IMR-90 (cell line): Measurements from ENCODE around the gene PALS1. TPM values are rescaled to one million over a fixed set of nuclear protein-coding genes. Genes with fewer than 3 reads are reported as not detected.

Source experiments
- ATAC-seq: fragments of 200-7000 bp; cut with Tn5 transposase; 2 replicates; pipeline ENCODE4 v1.9.1; 2020; ENCODE audit warnings: low read depth, mild to moderate bottlenecking, moderate library complexity
- BruUV-seq: library from RNA; stranded (reverse); fragments of 400-500 nt; replicated peaks from 2 replicates; lab custom pipeline; 2021; lab: Mats Ljungman, UMichigan
- CTCF ChIA-PET: fragments of 300-600 bp; formaldehyde crosslinking; extraction: SDS; loops from one replicate; lab custom pipeline; 2021; ENCODE audit warnings: antibody characterized with exemption; lab: Yijun Ruan, JAX
- POLR2A ChIA-PET: fragments of 300-600 bp; sonication (Branson Sonifier 250); formaldehyde crosslinking; loops from one replicate; lab custom pipeline; 2022; ENCODE audit warnings: antibody characterized with exemption; ENCODE audit not compliant: unreplicated experiment; lab: Charles Lee
- DNase-seq: peaks from one replicate; pipeline ENCODE4 v3.0.0; 2013
- H2AFZ ChIP-seq: replicated peaks from 2 replicates; pipeline ENCODE3; 2013; ENCODE audit warnings: low read length, mild to moderate bottlenecking; ENCODE audit not compliant: poor library complexity
- H2AK5ac ChIP-seq: 2 replicates; pipeline ENCODE4 v1.6.1; 2013; ENCODE audit warnings: low read depth, low read length, inconsistent platforms
- H2AK9ac ChIP-seq: replicated peaks from 2 replicates; pipeline ENCODE3; 2013; ENCODE audit warnings: mild to moderate bottlenecking, low read depth, low read length, moderate library complexity; ENCODE audit not compliant: poor library complexity
- H2BK120ac ChIP-seq: 2 replicates; pipeline ENCODE4 v1.6.1; 2013; ENCODE audit warnings: low read depth, low read length, inconsistent platforms
- H2BK15ac ChIP-seq: 3 replicates; pipeline ENCODE4 v1.6.1; 2013; ENCODE audit warnings: low read depth, low read length, inconsistent platforms
- H2BK20ac ChIP-seq: 2 replicates; pipeline ENCODE4 v1.6.1; 2013; ENCODE audit warnings: low read depth, mild to moderate bottlenecking, inconsistent platforms, low read length, moderate library complexity
- H2BK5ac ChIP-seq: 2 replicates; pipeline ENCODE4 v1.6.1; 2013; ENCODE audit warnings: mild to moderate bottlenecking, low read depth, low read length, inconsistent platforms; ENCODE audit not compliant: poor library complexity, severe bottlenecking
- H3K14ac ChIP-seq: replicated peaks from 2 replicates; pipeline ENCODE4 v1.6.1; 2013; ENCODE audit warnings: low read depth, low read length, inconsistent platforms
- H3K18ac ChIP-seq: 2 replicates; pipeline ENCODE4 v1.6.1; 2013; ENCODE audit warnings: low read depth, low read length, control low read depth
- H3K23ac ChIP-seq: 2 replicates; pipeline ENCODE4 v1.6.1; 2013; ENCODE audit warnings: low read depth, low read length, inconsistent platforms
- H3K27ac ChIP-seq: 2 replicates; pipeline ENCODE4 v1.5.1; 2013; ENCODE audit warnings: mild to moderate bottlenecking, control low read depth, low read length; ENCODE audit not compliant: insufficient read depth
- H3K27me3 ChIP-seq: 2 replicates; pipeline ENCODE4 v1.6.1; 2013; ENCODE audit warnings: low read length; ENCODE audit not compliant: control insufficient read depth, insufficient read depth
- H3K36me3 ChIP-seq: 2 replicates; pipeline ENCODE4 v1.6.1; 2013; ENCODE audit warnings: low read length, mixed read lengths; ENCODE audit not compliant: control insufficient read depth, insufficient read depth
- H3K4ac ChIP-seq: 2 replicates; pipeline ENCODE4 v1.6.1; 2013; ENCODE audit warnings: low read depth, low read length, inconsistent platforms
- H3K4me1 ChIP-seq: 2 replicates; pipeline ENCODE4 v1.6.1; 2013; ENCODE audit warnings: low read length, mixed read lengths; ENCODE audit not compliant: control insufficient read depth, insufficient read depth
- H3K4me2 ChIP-seq: 2 replicates; pipeline ENCODE4 v1.6.1; 2013; ENCODE audit warnings: low read depth, mild to moderate bottlenecking, control low read depth, low read length, moderate library complexity
- H3K4me3 ChIP-seq: 2 replicates; pipeline ENCODE4 v1.5.1; 2013; ENCODE audit warnings: low read depth, mild to moderate bottlenecking, control low read depth, low read length, moderate library complexity; ENCODE audit not compliant: insufficient read depth
- H3K56ac ChIP-seq: 2 replicates; pipeline ENCODE4 v1.6.1; 2013; ENCODE audit warnings: low read length, inconsistent platforms; ENCODE audit not compliant: insufficient read depth; ENCODE audit errors: extremely low read depth
- H3K79me1 ChIP-seq, 2 experiments: 2 replicates each; pipeline ENCODE4 v1.6.1; 2013; ENCODE audit warnings: low read length in 2 of 2, inconsistent platforms in 1 of 2, low read depth in 1 of 2
- H3K9ac ChIP-seq: 2 replicates; pipeline ENCODE4 v1.6.1; 2013; ENCODE audit warnings: low read depth, low read length, control low read depth
- H3K9me1 ChIP-seq: 2 replicates; pipeline ENCODE4 v1.6.1; 2013; ENCODE audit warnings: low read length, inconsistent platforms; ENCODE audit not compliant: insufficient read depth
- H3K9me3 ChIP-seq: 2 replicates; pipeline ENCODE4 v1.6.1; 2013; ENCODE audit warnings: low read length; ENCODE audit not compliant: control insufficient read depth, insufficient read depth
- H4K20me1 ChIP-seq: 2 replicates; pipeline ENCODE4 v1.6.1; 2013; ENCODE audit warnings: low read length, inconsistent platforms; ENCODE audit not compliant: insufficient read depth
- H4K5ac ChIP-seq: 2 replicates; pipeline ENCODE4 v1.6.1; 2013; ENCODE audit warnings: mild to moderate bottlenecking, low read depth, low read length, control low read depth
- H4K8ac ChIP-seq, 2 experiments: 2 replicates each; pipeline ENCODE4 v1.6.1; 2013; ENCODE audit warnings: low read depth in 2 of 2, low read length in 2 of 2, control low read depth in 1 of 2, inconsistent platforms in 1 of 2
- H4K91ac ChIP-seq: 2 replicates; pipeline ENCODE4 v1.6.1; 2013; ENCODE audit warnings: low read depth, low read length, inconsistent platforms; ENCODE audit not compliant: insufficient read depth
- BHLHE40 ChIP-seq: fragments of 150-350 bp; IDR thresholded peaks from 2 replicates; pipeline ENCODE4 v1.6.1; 2016; ENCODE audit warnings: mild to moderate bottlenecking, low read depth, low read length
- CEBPB ChIP-seq: IDR thresholded peaks from 2 replicates; pipeline ENCODE4 v1.6.1; 2012; ENCODE audit warnings: low read depth, low read length, improper control_type of control experiment
- CHD1 ChIP-seq: IDR thresholded peaks from 2 replicates; pipeline ENCODE4 v1.6.1; 2012; ENCODE audit warnings: low read depth, low read length, improper control_type of control experiment
- FOS ChIP-seq: fragments of 150-350 bp; IDR thresholded peaks from 2 replicates; pipeline ENCODE4 v1.6.1; 2016; ENCODE audit warnings: low read depth, low read length
- MAFK ChIP-seq: IDR thresholded peaks from 2 replicates; pipeline ENCODE4 v1.6.1; 2012; ENCODE audit warnings: low read depth, low read length, improper control_type of control experiment
- MAZ ChIP-seq: IDR thresholded peaks from 2 replicates; pipeline ENCODE4 v1.6.1; 2012; ENCODE audit warnings: low read depth, mild to moderate bottlenecking, low read length, improper control_type of control experiment, moderate library complexity, borderline replicate concordance
- MXI1 ChIP-seq: IDR thresholded peaks from 2 replicates; pipeline ENCODE4 v1.6.1; 2012; ENCODE audit warnings: low read depth, mild to moderate bottlenecking, low read length, moderate library complexity, borderline replicate concordance
- NFE2L2 ChIP-seq: fragments of 150-350 bp; IDR thresholded peaks from 2 replicates; pipeline ENCODE4 v1.6.1; 2016; ENCODE audit warnings: low read depth, mild to moderate bottlenecking, low read length
- POLR2A ChIP-seq: IDR thresholded peaks from 2 replicates; pipeline ENCODE4 v1.6.1; 2012; ENCODE audit warnings: mild to moderate bottlenecking, low read depth, low read length
- RAD21 ChIP-seq: IDR thresholded peaks from 2 replicates; pipeline ENCODE4 v1.6.1; 2012; ENCODE audit warnings: low read length, improper control_type of control experiment
- RFX5 ChIP-seq: IDR thresholded peaks from 2 replicates; pipeline ENCODE4 v1.8.0; 2012; ENCODE audit warnings: low read depth, mild to moderate bottlenecking, low read length, moderate library complexity
- SMC3 ChIP-seq: fragments of 150-350 bp; IDR thresholded peaks from 2 replicates; pipeline ENCODE4 v1.6.1; 2016; ENCODE audit warnings: low read depth, mild to moderate bottlenecking, antibody characterized with exemption, low read length, moderate library complexity
- WGBS, 2 experiments: methylation state at CpG; one replicate each; pipeline versions ENCODE4 v1.1.5 to v1.1.7; 2013; ENCODE audit warnings: missing lambda C conversion rate in 2 of 2; ENCODE audit not compliant: insufficient read length in 1 of 2; ENCODE audit errors: extremely low coverage in 2 of 2; 5-methylcytosine and 5-hydroxymethylcytosine counted together
- dilution Hi-C: fragments of 300-500 bp; cut with HindIII; formaldehyde crosslinking; loops from one replicate; pipeline ENCODE4 v1.14.3; 2018; ENCODE audit warnings: low sequenced_read_pairs; ENCODE audit not compliant: unreplicated experiment
- in situ Hi-C: fragments of 300-500 bp; cut with MboI; formaldehyde crosslinking; loops from 3 replicates; pipeline ENCODE4 v1.14.3; 2019; ENCODE audit warnings: low sequenced_read_pairs, inconsistent platforms, mixed read lengths
- intact Hi-C: fragments of 100-400 bp; cut with micrococcal nuclease; formaldehyde crosslinking; loops from 2 replicates; pipeline ENCODE4 v1.10.0; 2022
- polyA plus RNA-seq, 3 experiments: library from polyadenylated mRNA; depleted of rRNA; stranded (reverse); fragments of >200 nt; gene quantifications; 2 replicates each; pipeline ENCODE4 v1.2.3, GENCODE V29; 2012; ENCODE audit warnings: low replicate concordance in 1 of 3
- total RNA-seq: library from RNA; depleted of rRNA; stranded (reverse); fragments of >200 nt; gene quantifications from 2 replicates; pipeline ENCODE4 v1.2.3, GENCODE V29; 2012
- TF ChIP-seq, protein P1 (sequence below): conservative IDR thresholded peaks from 2 replicates; pipeline ENCODE4 v1.5.1; 2012; ENCODE audit warnings: mild to moderate bottlenecking, low read depth, low read length, improper control_type of control experiment
- TF ChIP-seq, protein P2 (sequence below): fragments of 150-350 bp; IDR thresholded peaks from 2 replicates; pipeline ENCODE4 v1.6.1; 2017; ENCODE audit warnings: mild to moderate bottlenecking, antibody characterized with exemption, low read length, low read depth
- TF ChIP-seq, protein P3 (sequence below): fragments of 150-350 bp; IDR thresholded peaks from 2 replicates; pipeline ENCODE4 v1.6.1; 2016; ENCODE audit warnings: low read depth, mild to moderate bottlenecking, low read length, moderate library complexity, borderline replicate concordance

PALS1 gene
- total and polyA plus RNA-seq, 2 of the 4 experiments (the other 2 are of a cell fraction): 17.7 to 40.1 TPM

DNA sequence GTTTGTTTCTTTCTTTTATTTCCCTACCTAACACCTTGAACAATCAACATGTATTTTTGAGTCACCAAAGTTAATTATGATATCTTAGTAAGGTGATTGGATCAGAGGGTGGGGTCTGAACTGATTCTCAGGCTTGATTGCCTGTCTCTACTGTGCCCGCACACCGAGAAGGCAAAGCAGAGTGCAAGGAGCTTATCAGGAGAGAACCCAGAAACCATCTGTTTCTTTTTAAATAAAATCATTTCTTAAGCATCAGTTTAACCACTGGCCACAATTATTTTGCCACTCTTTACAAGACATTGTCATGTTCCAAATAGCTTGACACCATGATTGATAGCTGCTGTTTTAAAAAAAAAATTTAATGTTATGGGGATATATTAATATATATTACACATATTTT lies 48.9 kb upstream of the PALS1 start:
- Histone ChIP-seq H4K5ac (no peak overlapping the region), H2AFZ (no peak overlapping the region), H3K56ac (no peak overlapping the region), H2BK5ac (no peak overlapping the region), H3K9me1 (peaks cover 6% of the 10 kb centered on the region), H2BK20ac (no peak overlapping the region), H3K23ac (no peak overlapping the region), H2AK5ac (no peak overlapping the region), H3K4ac (no peak overlapping the region), H4K8ac (no peak overlapping the region; a peak in 1 of 4 replicates), H3K9me3 (no peaks in the 10 kb centered on the region), H2BK15ac (no peak overlapping the region), H3K79me1 (no peaks in the 10 kb centered on the region), H3K4me3 (no peak overlapping the region), H3K9ac (no peak overlapping the region), H3K14ac (no peak overlapping the region), H2BK120ac (no peak overlapping the region), H4K91ac (no peak overlapping the region), H3K4me2 (no peak overlapping the region), H3K27ac (no peak overlapping the region), H3K36me3 (no peaks in the 10 kb centered on the region), H4K20me1 (no peaks in the 10 kb centered on the region), H3K27me3 (no peaks in the 10 kb centered on the region), H3K18ac (no peak overlapping the region), H2AK9ac (no peak overlapping the region), H3K4me1 (peaks cover 5% of the 10 kb centered on the region)
- WGBS, 2 experiments: 40% methylated on average over 1 of the region's 2 CpGs; no CpG with 5 or more reads in 1 of the 2 experiments
- no peak for TF ChIP-seq NFE2L2
- no peak for TF ChIP-seq CHD1
- no peak for TF ChIP-seq POLR2A
- no peak for TF ChIP-seq MAZ
- TF ChIP-seq, protein P1, sequence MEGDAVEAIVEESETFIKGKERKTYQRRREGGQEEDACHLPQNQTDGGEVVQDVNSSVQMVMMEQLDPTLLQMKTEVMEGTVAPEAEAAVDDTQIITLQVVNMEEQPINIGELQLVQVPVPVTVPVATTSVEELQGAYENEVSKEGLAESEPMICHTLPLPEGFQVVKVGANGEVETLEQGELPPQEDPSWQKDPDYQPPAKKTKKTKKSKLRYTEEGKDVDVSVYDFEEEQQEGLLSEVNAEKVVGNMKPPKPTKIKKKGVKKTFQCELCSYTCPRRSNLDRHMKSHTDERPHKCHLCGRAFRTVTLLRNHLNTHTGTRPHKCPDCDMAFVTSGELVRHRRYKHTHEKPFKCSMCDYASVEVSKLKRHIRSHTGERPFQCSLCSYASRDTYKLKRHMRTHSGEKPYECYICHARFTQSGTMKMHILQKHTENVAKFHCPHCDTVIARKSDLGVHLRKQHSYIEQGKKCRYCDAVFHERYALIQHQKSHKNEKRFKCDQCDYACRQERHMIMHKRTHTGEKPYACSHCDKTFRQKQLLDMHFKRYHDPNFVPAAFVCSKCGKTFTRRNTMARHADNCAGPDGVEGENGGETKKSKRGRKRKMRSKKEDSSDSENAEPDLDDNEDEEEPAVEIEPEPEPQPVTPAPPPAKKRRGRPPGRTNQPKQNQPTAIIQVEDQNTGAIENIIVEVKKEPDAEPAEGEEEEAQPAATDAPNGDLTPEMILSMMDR: no peak
- TF ChIP-seq MXI1: no peak
- TF ChIP-seq MAFK: no peak
- TF ChIP-seq, protein P2, sequence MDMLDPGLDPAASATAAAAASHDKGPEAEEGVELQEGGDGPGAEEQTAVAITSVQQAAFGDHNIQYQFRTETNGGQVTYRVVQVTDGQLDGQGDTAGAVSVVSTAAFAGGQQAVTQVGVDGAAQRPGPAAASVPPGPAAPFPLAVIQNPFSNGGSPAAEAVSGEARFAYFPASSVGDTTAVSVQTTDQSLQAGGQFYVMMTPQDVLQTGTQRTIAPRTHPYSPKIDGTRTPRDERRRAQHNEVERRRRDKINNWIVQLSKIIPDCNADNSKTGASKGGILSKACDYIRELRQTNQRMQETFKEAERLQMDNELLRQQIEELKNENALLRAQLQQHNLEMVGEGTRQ: no peak
- TF ChIP-seq FOS: no peak
- TF ChIP-seq BHLHE40: no peak
- no peak for TF ChIP-seq CEBPB
- TF ChIP-seq SMC3: no peak
- TF ChIP-seq RAD21: no peak
- no peak for TF ChIP-seq RFX5
- TF ChIP-seq, protein P3, sequence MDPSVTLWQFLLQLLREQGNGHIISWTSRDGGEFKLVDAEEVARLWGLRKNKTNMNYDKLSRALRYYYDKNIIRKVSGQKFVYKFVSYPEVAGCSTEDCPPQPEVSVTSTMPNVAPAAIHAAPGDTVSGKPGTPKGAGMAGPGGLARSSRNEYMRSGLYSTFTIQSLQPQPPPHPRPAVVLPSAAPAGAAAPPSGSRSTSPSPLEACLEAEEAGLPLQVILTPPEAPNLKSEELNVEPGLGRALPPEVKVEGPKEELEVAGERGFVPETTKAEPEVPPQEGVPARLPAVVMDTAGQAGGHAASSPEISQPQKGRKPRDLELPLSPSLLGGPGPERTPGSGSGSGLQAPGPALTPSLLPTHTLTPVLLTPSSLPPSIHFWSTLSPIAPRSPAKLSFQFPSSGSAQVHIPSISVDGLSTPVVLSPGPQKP: no peak
- DNase-seq (no peak), ATAC-seq (no peak)
- no TSS peak for BruUV-seq
- dilution Hi-C loops (no loop called here), in situ Hi-C loops (no loop called here), intact Hi-C loops (no loop called here)
- POLR2A ChIA-PET: interaction anchor here (0.6 kb wide), 1 partner anchor 1951 kb away, joined by 3 read pairs; no protein-coding TSS in a partner anchor
- CTCF ChIA-PET: interaction anchor here (1.2 kb wide), 1 partner anchor 91 kb away, joined by 5 read pairs; no protein-coding TSS in a partner anchor
